SK-N-SH (cell line): ENCODE results near the gene CCKAR. TPM values are rescaled to one million over a fixed set of nuclear protein-coding genes. Genes with fewer than 3 reads are reported as not detected.

ENCODE experiments used
- CTCF ChIA-PET: fragments of 300-600, 350-600 bp; formaldehyde crosslinking; extraction: SDS; loops from one replicate; lab custom pipeline; 2021; lab: Yijun Ruan, JAX
- POLR2A ChIA-PET: fragments of 350-600 bp; sonication (Branson Sonifier 250); formaldehyde crosslinking; extraction: SDS; loops from one replicate; lab custom pipeline; 2020; ENCODE audit warnings: antibody characterized with exemption, inconsistent platforms; lab: Yijun Ruan, JAX
- DNase-seq: peaks from one replicate; pipeline ENCODE4 v3.0.0; 2012
- H2AFZ ChIP-seq: fragments of 200-600 bp; sonication (generic); 2 replicates; pipeline ENCODE4 v1.8.1; 2016; ENCODE audit warnings: antibody characterized with exemption, mild to moderate bottlenecking, low read depth
- H3F3A ChIP-seq: fragments of 200-600 bp; sonication (generic); replicated peaks from 2 replicates; pipeline ENCODE3; 2016; ENCODE audit warnings: antibody characterized with exemption, mild to moderate bottlenecking; ENCODE audit not compliant: insufficient read depth
- H3K27ac ChIP-seq, 2 experiments: fragments of 200-500 bp in 1 of 2; fragments of 200-600 bp in 1 of 2; sonication (Bioruptor generic) in 1 of 2; sonication (generic), shearing (Covaris generic) in 1 of 2; 2 replicates each; pipeline versions ENCODE4 v1.5.1 to v1.6.1; 2014 to 2016; ENCODE audit warnings: low read depth in 2 of 2, inconsistent platforms in 1 of 2, low read length in 1 of 2, mild to moderate bottlenecking in 1 of 2, mixed read lengths in 1 of 2
- H3K27me3 ChIP-seq: fragments of 200-600 bp; sonication (generic), shearing (Covaris generic); 2 replicates; pipeline ENCODE4 v1.6.1; 2016; ENCODE audit warnings: mixed run types; ENCODE audit not compliant: insufficient read depth
- H3K36me3 ChIP-seq, 2 experiments: fragments of 200-500 bp in 1 of 2; fragments of 200-600 bp in 1 of 2; sonication (Bioruptor generic) in 1 of 2; sonication (generic) in 1 of 2; replicated peaks in 1 of 2; 2 replicates each; pipeline versions ENCODE3 to v1.5.1; 2014 to 2016; ENCODE audit warnings: low read length in 1 of 2, mild to moderate bottlenecking in 1 of 2; ENCODE audit not compliant: insufficient read depth in 2 of 2, control insufficient read depth in 1 of 2
- H3K4me1 ChIP-seq, 2 experiments: fragments of 200-500 bp in 1 of 2; fragments of 200-600 bp in 1 of 2; sonication (Bioruptor generic) in 1 of 2; sonication (generic), shearing (Covaris generic) in 1 of 2; 2 replicates each; pipeline versions ENCODE4 v1.5.1 to v1.6.1; 2014 to 2016; ENCODE audit warnings: low read depth in 1 of 2, low read length in 1 of 2, mixed run types in 1 of 2; ENCODE audit not compliant: insufficient read depth in 2 of 2, control insufficient read depth in 1 of 2
- H3K4me2 ChIP-seq: fragments of 200-600 bp; sonication (generic), shearing (Covaris generic); 2 replicates; pipeline ENCODE4 v1.6.1; 2017; ENCODE audit warnings: mixed run types
- H3K4me3 ChIP-seq, 2 experiments: fragments of 200-500 bp in 1 of 2; fragments of 200-600 bp in 1 of 2; sonication (Bioruptor generic) in 1 of 2; sonication (generic), shearing (Covaris generic) in 1 of 2; 2 replicates each; pipeline versions ENCODE4 v1.5.1 to v1.8.1; 2014 to 2016; ENCODE audit warnings: low read depth in 2 of 2, inconsistent platforms in 1 of 2, low read length in 1 of 2, mild to moderate bottlenecking in 1 of 2, mixed read lengths in 1 of 2, moderate library complexity in 1 of 2
- H3K79me2 ChIP-seq: fragments of 200-600 bp; sonication (generic); 2 replicates; pipeline ENCODE4 v1.8.1; 2017; ENCODE audit warnings: mild to moderate bottlenecking; ENCODE audit not compliant: insufficient read depth
- H3K9ac ChIP-seq: fragments of 200-600 bp; sonication (generic); 2 replicates; pipeline ENCODE4 v1.6.1; 2017; ENCODE audit warnings: mixed run types
- H3K9me2 ChIP-seq: fragments of 200-600 bp; sonication (generic); 2 replicates; pipeline ENCODE4 v1.6.1; 2017; ENCODE audit warnings: mixed run types
- H3K9me3 ChIP-seq: fragments of 200-600 bp; sonication (generic); 2 replicates; pipeline ENCODE4 v1.6.1; 2017; ENCODE audit warnings: mixed run types, mild to moderate bottlenecking, moderate library complexity
- H4K20me1 ChIP-seq: fragments of 200-600 bp; sonication (generic); 2 replicates; pipeline ENCODE4 v1.6.1; 2017; ENCODE audit warnings: mild to moderate bottlenecking, mixed run types; ENCODE audit not compliant: insufficient read depth
- ELF1 ChIP-seq: IDR thresholded peaks from 2 replicates; pipeline ENCODE4 v1.4.0; 2012
- EZH2phosphoT487 ChIP-seq: fragments of 200-600 bp; sonication (generic); IDR thresholded peaks from 2 replicates; pipeline ENCODE4 v1.6.1; 2017; ENCODE audit warnings: low read depth, mixed run types, mild to moderate bottlenecking, antibody characterized with exemption, moderate library complexity, borderline replicate concordance
- FOSL2 ChIP-seq: IDR thresholded peaks from 2 replicates; pipeline ENCODE4 v1.4.0; 2012; ENCODE audit warnings: low read depth, mild to moderate bottlenecking, moderate library complexity, borderline replicate concordance
- FOXM1 ChIP-seq: IDR thresholded peaks from 2 replicates; pipeline ENCODE4 v1.4.0; 2012; ENCODE audit warnings: low read depth, mild to moderate bottlenecking
- GABPA ChIP-seq: IDR thresholded peaks from 2 replicates; pipeline ENCODE4 v1.4.0; 2012; ENCODE audit warnings: low read depth, mild to moderate bottlenecking
- IRF3 ChIP-seq: fragments of 150-350 bp; IDR thresholded peaks from 2 replicates; pipeline ENCODE4 v1.6.1; 2016; ENCODE audit warnings: mild to moderate bottlenecking, low read depth, low read length
- JUND ChIP-seq: IDR thresholded peaks from 2 replicates; pipeline ENCODE4 v1.4.0; 2012
- MAX ChIP-seq: IDR thresholded peaks from 2 replicates; pipeline ENCODE4 v1.4.0; 2012; ENCODE audit warnings: low read depth
- MEF2A ChIP-seq: IDR thresholded peaks from 2 replicates; pipeline ENCODE4 v1.4.0; 2012; ENCODE audit warnings: low read depth, borderline replicate concordance
- PBX3 ChIP-seq: IDR thresholded peaks from 2 replicates; pipeline ENCODE4; 2012
- POLR2AphosphoS5 ChIP-seq: IDR thresholded peaks from 2 replicates; pipeline ENCODE4 v1.6.1; 2012; ENCODE audit warnings: low read depth, low read length
- RAD21 ChIP-seq: IDR thresholded peaks from 2 replicates; pipeline ENCODE4 v1.6.1; 2012; ENCODE audit warnings: mild to moderate bottlenecking, low read length
- RFX5 ChIP-seq: IDR thresholded peaks from 2 replicates; pipeline ENCODE4 v1.6.1; 2012; ENCODE audit warnings: mild to moderate bottlenecking, improper control_type of control experiment, low read length
- SIN3A ChIP-seq: IDR thresholded peaks from 2 replicates; pipeline ENCODE4 v1.6.1; 2012; ENCODE audit warnings: low read depth, mild to moderate bottlenecking, low read length, moderate library complexity, borderline replicate concordance
- WGBS: methylation state at CpG from one replicate; pipeline ENCODE4 v1.1.6; 2017; ENCODE audit warnings: low lambda C conversion rate; 5-methylcytosine and 5-hydroxymethylcytosine counted together
- polyA plus RNA-seq, 3 experiments: library from polyadenylated mRNA; depleted of rRNA; stranded (reverse); fragments of >200 nt; gene quantifications; 2 replicates each; pipeline ENCODE4 v1.2.3, GENCODE V29; 2012
- TF ChIP-seq, protein P1 (sequence below): IDR thresholded peaks from 2 replicates; pipeline ENCODE4 v1.4.0; 2012; ENCODE audit warnings: low read depth, borderline replicate concordance

Gene CCKAR
- polyA plus RNA-seq, 1 of the 3 experiments (the other 2 are of a cell fraction), result not detected

DNA sequence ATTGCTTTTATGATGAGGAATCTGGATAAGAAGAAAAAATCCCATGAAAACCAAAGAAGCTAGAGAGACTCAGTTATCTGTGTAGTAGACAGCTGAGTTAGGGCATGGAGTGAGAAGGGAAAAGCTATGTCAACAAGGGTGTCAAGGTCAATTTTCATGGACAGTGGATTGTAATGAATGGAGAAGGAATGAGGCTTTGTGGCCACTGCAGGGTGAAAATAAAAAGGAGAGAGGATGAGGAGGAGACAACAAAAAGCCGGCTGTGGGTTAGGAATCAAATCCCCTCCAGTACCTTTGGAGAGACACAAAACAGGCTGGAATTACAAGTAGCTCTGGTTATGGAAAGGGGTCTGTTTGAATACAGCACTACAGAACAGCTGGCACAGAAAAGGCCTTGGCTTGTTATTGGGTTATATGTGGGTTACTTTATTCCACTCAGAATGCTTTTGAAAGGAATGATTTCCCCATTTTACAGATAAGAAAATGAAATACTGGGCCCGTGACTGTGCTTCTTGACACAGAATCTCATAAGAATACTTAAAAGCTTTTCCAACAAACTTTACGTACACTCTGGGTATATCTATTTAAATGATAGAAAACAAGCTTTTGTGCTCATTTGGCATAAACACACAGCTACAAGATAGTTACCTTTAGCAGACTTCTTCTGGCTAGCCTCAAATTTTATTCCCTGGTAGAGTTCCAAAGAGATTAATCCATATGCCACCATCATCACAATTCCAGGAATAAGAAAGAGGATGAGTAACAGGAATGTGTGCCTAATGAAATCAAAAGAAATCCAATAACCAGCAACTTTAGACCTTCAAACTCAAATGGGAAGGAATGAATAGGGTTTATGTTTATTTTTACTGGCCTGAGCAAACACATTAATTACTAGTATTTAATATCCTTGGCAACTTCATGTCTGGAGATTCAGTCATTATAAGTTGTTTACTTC, 7.5 kb downstream of the CCKAR start:
- DNase-seq, result no peak
- Histone ChIP-seq H3K27me3 (no peaks in the 10 kb centered on the region), H3K4me1 (peaks cover 0 to 2% of the 10 kb centered on the region in 2 experiments; a peak in 1 of 4 replicates)
- ChIA-PET CTCF (interaction anchor here (0.7 kb wide), 1 partner anchor 447 kb away, joined by 3 read pairs; no protein-coding TSS in a partner anchor), POLR2A (no interaction called here)
- TF ChIP-seq PBX3, result no peak
- no peak for TF ChIP-seq MEF2A
- no peak for TF ChIP-seq EZH2phosphoT487
- TF ChIP-seq RFX5, result no peak
- TF ChIP-seq IRF3, result no peak
- TF ChIP-seq SIN3A, result no peak
- no peak for TF ChIP-seq JUND
- TF ChIP-seq ELF1, result no peak
- no peak for TF ChIP-seq FOSL2
- no peak for TF ChIP-seq FOXM1
- TF ChIP-seq GABPA, result no peak
- TF ChIP-seq MAX, result no peak
- TF ChIP-seq POLR2AphosphoS5, result no peak
- TF ChIP-seq RAD21, result no peak
- TF ChIP-seq, protein P1, sequence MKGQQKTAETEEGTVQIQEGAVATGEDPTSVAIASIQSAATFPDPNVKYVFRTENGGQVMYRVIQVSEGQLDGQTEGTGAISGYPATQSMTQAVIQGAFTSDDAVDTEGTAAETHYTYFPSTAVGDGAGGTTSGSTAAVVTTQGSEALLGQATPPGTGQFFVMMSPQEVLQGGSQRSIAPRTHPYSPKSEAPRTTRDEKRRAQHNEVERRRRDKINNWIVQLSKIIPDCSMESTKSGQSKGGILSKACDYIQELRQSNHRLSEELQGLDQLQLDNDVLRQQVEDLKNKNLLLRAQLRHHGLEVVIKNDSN, result no peak
- TF ChIP-seq, all 33 proteins: peak for 0
- no peaks in the 10 kb centered on the region for H3K9me3 ChIP-seq
- H4K20me1 ChIP-seq, result no peaks in the 10 kb centered on the region
- H3K36me3 ChIP-seq, result no peaks in the 10 kb centered on the region
- no peak overlapping the region for H3K9ac ChIP-seq
- peak overlapping the region in 1 of 2 experiments; percentile 39; a peak in 1 of 4 replicates for H3K27ac ChIP-seq
- no peak overlapping the region for H3K4me3 ChIP-seq
- 62% methylated on average over 3 of the region's 3 CpGs for WGBS
- H3K79me2 ChIP-seq, result no peaks in the 10 kb centered on the region
- H2AFZ ChIP-seq, result no peak overlapping the region
- H3K9me2 ChIP-seq, result no peaks in the 10 kb centered on the region
- H3K4me2 ChIP-seq, result no peak overlapping the region
- H3F3A ChIP-seq, result no peaks in the 10 kb centered on the region
